AG09319 (cell line): ENCODE results near the gene IFNLR1.

Experiments
- DNase-seq: peaks from one replicate; pipeline ENCODE4 v3.0.0-alpha.2; 2010; ENCODE audit warnings: low read depth; ENCODE audit errors: extremely low read depth
- TF ChIP-seq, protein P1 (sequence below): IDR thresholded peaks from 2 replicates; pipeline ENCODE4 v1.5.1; 2011; ENCODE audit warnings: low read depth, mild to moderate bottlenecking, inconsistent platforms, low read length, moderate library complexity

Gene IFNLR1

DNA sequence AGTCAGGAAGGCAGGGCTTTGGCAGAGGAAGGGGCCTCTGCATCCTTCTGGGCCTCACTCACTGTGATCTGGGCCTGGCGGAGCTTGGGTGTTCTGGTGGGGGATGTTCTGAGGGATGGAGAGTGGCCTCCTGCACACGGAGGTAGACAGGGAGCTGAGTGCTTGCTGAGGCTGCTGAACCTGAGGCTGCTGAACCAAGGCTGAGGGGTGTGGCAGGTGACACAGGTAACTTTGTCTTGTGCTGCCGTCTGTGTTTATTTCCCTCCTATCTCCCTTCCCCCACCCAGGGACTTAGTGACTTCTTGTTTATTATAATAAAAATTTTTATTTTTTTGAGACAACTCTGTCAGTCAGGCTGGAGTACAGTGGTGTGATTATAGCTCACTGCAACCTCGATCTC is 37.7 kb upstream of the IFNLR1 start:
- DNase-seq, result no peak
- TF ChIP-seq, protein P1, sequence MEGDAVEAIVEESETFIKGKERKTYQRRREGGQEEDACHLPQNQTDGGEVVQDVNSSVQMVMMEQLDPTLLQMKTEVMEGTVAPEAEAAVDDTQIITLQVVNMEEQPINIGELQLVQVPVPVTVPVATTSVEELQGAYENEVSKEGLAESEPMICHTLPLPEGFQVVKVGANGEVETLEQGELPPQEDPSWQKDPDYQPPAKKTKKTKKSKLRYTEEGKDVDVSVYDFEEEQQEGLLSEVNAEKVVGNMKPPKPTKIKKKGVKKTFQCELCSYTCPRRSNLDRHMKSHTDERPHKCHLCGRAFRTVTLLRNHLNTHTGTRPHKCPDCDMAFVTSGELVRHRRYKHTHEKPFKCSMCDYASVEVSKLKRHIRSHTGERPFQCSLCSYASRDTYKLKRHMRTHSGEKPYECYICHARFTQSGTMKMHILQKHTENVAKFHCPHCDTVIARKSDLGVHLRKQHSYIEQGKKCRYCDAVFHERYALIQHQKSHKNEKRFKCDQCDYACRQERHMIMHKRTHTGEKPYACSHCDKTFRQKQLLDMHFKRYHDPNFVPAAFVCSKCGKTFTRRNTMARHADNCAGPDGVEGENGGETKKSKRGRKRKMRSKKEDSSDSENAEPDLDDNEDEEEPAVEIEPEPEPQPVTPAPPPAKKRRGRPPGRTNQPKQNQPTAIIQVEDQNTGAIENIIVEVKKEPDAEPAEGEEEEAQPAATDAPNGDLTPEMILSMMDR, result no peak

DNA sequence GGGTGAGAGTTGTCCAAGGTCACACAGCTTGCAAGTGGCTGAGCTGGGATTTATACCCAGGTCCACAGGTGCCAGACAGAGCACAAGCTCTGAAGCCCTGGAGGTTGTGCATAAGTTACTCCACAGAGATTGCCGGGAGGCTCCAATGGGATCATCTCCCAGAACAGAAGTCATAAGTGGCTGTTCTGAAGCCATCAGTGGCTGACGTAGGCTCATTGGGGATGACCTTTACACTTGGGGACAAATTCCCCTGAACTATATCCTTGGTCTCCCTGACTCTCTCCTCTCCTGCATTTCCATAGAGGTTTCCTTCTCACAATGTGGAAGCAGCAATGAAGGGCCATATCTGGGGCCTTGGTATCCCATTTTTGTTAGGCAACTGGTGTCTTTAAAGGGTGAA is 37.0 kb upstream of the IFNLR1 start:
- TF ChIP-seq, protein P1, result no peak
- DNase-seq, result no peak

DNA sequence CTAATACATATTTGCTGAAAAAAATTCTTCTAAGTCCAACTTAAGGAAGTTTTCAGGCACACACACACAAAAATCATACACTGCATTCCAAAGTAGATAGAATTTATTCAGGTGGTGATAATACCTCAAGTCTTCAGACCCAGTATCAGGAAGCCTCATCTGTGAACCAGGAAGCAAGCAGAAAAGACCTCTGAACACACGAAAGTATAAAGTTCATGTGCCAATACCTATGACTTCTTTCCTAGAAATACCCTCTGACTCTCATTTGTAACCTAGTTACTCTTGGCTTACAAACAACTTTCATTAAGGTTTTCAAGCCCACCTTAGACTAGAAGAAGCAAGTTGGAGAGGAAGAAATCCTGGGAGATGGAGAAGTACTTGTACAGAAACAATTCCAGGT is 35.7 kb upstream of the IFNLR1 start:
- DNase-seq, result no peak
- TF ChIP-seq, protein P1, result no peak

DNA sequence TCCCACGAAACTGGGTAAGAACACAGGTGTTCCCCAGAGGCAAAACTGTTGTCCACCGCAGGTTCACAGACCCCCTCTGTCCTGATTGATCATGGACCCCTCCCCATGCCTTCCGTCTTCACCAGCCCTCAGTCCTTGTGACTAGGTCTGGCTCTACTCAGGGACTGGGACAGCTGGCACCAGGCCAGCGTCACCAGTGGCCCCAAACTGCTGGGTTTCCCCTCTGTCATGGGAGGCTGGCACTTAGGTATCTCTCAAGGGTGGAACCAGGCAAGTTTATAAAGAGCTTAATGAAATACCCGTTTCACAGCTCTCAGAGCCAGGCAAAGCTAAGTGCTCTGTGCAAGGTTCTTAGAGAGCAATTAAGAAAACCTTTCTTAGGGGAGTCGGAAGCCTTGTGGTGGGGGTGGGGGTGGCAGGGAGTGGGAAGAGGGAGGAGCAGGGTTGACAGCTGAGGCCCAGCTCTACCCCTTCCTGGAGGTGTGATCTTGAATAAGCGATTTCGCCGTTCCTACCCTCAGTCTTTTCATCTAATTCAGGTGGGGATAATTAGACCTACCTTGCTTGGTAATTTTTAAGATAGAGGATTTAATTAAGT is 35.0 kb upstream of the IFNLR1 start:
- no peak for DNase-seq
- TF ChIP-seq, protein P1, result no peak

DNA sequence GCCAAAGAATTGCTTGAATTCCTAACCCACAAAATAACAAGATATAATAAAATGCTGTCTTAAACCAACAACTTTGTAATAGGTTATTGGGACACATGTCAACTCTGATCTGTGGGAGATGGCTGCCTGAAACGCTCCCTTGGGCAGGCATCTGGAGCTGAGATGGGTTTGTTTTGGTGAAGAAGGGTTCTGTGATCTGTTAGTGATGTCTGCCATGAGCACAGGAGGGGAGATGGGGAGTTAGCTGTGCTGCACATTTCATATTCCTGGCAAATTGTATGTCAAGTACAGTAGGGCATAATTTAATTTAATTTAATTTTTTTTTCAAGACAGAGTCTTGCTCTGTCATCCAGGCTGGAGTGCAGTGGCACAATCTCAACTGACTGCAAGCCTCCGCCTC is 34.2 kb upstream of the IFNLR1 start:
- DNase-seq, result no peak
- TF ChIP-seq, protein P1, result no peak

DNA sequence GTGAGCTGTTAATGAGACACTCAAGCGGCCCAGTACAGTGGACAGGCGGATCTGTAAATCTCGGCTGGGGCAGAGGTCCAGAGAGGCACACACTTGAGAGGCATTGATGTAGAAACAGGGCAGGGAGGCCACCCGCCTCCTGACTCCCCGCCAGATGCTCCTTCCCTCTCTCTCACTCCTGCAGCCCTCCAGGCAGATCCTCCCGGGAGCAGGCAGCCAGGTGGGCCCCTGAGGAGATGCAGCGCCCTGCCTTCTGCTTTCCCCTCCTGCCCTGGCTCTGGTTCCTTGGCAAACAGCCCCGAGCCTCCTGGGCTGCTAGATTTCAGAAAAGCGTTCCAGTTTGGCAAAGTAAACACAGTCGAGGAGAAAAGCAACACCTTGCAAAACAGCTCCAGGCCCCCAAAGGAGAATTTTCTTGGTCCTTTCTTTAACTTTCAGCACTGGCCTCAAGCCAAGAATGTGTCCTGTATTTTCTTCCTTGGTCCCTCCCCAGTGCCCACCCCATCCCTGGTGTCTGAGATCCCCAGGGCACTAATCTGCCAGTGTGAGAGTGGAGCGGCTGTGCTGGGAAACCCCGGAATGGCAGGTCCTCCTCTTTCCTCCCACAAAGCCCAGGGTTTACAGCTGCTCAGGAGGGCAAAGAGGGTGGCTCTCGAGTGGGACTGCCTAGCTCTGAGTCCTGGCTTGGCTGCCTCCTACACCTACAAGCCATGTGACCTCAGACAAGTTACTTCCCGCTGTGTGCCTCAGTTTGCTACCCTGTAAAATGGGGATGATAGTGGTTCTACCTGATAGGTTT is 29.4 kb upstream of the IFNLR1 start:
- DNase-seq, result no peak
- TF ChIP-seq, protein P1, result no peak

DNA sequence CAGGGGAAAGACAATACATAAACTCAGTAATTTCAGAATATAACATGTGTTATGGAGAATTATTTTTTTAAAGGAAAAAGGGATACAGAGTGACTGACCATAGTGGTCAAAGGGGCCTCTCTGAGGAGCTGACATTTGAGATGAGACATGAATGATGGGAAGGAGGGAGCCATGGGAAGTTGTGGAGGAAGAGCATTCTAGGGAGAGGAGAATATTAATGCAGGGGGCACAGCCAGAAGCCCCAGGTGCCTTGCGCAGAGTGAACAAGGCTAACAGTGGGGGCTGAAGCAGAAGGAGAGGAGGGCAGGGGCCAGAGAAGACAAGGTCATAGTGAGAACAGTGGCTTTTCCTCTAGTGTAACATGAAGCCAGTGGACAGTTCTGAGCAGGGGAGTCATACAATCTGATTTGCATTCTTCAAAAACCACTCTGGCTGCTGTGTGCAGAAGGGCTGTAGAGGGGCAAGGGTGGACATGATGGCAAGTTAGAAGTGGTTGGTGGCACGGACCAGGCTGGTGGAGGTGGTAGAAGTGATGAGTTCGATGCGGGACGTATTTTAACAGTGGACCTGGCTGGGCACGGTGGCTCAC is 28.2 kb upstream of the IFNLR1 start:
- TF ChIP-seq, protein P1, result no peak
- DNase-seq, result no peak
